GM18909 (cell line): ENCODE results near the gene LDAH.
"Not testable (repeated sequence)": the region's sequence is repeated elsewhere in the genome, so short reads cannot be mapped to it uniquely, and the experiment has no call there.

Experiments used
- ATAC-seq: cut with Tn5 transposase; IDR thresholded peaks from one replicate; pipeline ENCODE4 v1.9.1; 2021; ENCODE audit warnings: mild to moderate bottlenecking; ENCODE audit not compliant: unreplicated experiment, poor library complexity

The LDAH gene

GRCh38 chr2:20793944-20794343 lies 29.0 kb downstream of the LDAH start:
- ATAC-seq: not testable (repeated sequence)

- peak; percentile 88 for ATAC-seq
Observed at GRCh38 chr2:20781656-20782265, 41.1 kb downstream of the LDAH start.

- no peak for ATAC-seq
Observed at GRCh38 chr2:20771299-20771698, 51.6 kb downstream of the LDAH start.

- ATAC-seq: no peak
Observed at GRCh38 chr2:20766798-20767644, 55.9 kb downstream of the LDAH start.

- ATAC-seq: no peak
Observed at GRCh38 chr2:20766213-20766612, 56.7 kb downstream of the LDAH start.

GRCh38 chr2:20762945-20763683 lies 59.8 kb downstream of the LDAH start:
- ATAC-seq: peak; percentile 29

- no peak for ATAC-seq
Observed at GRCh38 chr2:20759487-20759886, 63.4 kb downstream of the LDAH start.

- peak; percentile 95 for ATAC-seq
Observed at GRCh38 chr2:20758997-20759396, 63.9 kb downstream of the LDAH start.

GRCh38 chr2:20757405-20758090 lies 65.4 kb downstream of the LDAH start:
- ATAC-seq: no peak

GRCh38 chr2:20755132-20755800 lies 67.6 kb downstream of the LDAH start:
- no peak for ATAC-seq

- no peak for ATAC-seq
Observed at GRCh38 chr2:20752293-20752692, 70.6 kb downstream of the LDAH start.

GRCh38 chr2:20747317-20747716 lies 75.6 kb downstream of the LDAH start:
- no peak for ATAC-seq

- ATAC-seq: no peak
Observed at GRCh38 chr2:20745924-20746555, 76.9 kb downstream of the LDAH start.

- peak; percentile 97 for ATAC-seq
Observed at GRCh38 chr2:20744366-20745335, 78.2 kb downstream of the LDAH start.

- ATAC-seq: no peak
Observed at GRCh38 chr2:20738772-20739171, 84.1 kb downstream of the LDAH start.

- ATAC-seq: peak; percentile 99
Observed at GRCh38 chr2:20737505-20737904, 85.4 kb downstream of the LDAH start.

- ATAC-seq: no peak
Observed at GRCh38 chr2:20728114-20728758, 94.7 kb downstream of the LDAH start.

- no peak for ATAC-seq
Observed at GRCh38 chr2:20726913-20727312, 96.0 kb downstream of the LDAH start.
